ENCODE measurements around the gene TMC6.

Gene TMC6

GRCh38 chr17:78064708-78065107 is 63.8 kb downstream of the TMC6 start:
- DNase-seq = no peak

DNA sequence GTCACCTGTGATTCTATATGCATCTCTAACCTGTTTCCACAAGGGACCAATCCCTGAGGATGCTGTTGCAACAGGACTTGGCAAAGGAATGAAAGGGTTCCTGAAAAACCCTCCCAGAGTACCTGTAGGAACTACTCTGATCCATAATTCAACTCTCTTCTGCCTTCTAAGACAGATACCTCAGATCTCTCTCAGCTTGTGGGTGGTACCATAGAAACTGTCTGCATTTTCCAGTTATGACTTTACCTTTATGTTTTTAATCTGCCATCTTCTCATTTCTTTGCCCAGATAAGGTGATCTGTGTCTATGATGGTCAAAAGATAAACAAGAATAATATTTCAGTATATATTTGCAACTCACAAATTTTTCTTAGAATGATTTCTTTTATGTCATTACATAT is 65.1 kb downstream of the TMC6 start:
- peak in 1 of 2 experiments; percentile 17 for DNase-seq

DNA sequence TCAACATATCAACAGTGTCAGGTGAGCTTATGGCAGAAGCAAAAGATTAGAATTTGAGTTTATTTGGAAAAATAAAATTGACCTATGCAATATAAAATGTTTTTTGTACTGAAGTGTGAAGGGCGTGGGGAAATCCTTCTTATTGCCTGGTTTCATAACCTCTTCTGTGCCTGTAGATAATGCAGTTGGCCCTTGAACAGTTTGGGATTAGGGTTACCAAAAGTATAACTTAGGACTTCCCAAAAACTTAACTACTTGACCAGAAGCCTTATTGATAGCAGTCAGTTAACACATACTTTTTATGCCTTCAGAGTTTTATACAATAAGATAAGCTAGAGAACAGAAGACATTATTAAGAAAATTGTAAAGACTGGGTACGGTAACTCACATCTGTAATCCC is 66.0 kb downstream of the TMC6 start:
- no peak for DNase-seq

Data from NCI-H526 (cell line).